Activated T-cell treated with anti-CD3 and anti-CD28 coated beads, Interleukin-2, amount 50 U/mL, for 4 hours (primary cell): ENCODE data around the gene DPEP3. TPM values are rescaled to one million over a fixed set of nuclear protein-coding genes. Genes with fewer than 3 reads are reported as not detected.

Experiments
- ATAC-seq, 2 donors: fragments of 200-7000 bp; cut with Tn5 transposase; one replicate each; pipeline ENCODE4 v1.10.0; 2021
- DNase-seq: peaks from one replicate; pipeline ENCODE4 v3.0.0-alpha.2; 2020
- H3K27me3 Mint-ChIP-seq: one replicate; pipeline ENCODE4 v1.8.0; 2021; ENCODE audit warnings: low read depth, mixed read lengths
- H3K36me3 Mint-ChIP-seq: one replicate; pipeline ENCODE4 v1.8.0; 2022; ENCODE audit warnings: mixed read lengths; ENCODE audit not compliant: insufficient read depth
- H3K4me1 Mint-ChIP-seq: one replicate; pipeline ENCODE4 v1.8.0; 2021; ENCODE audit warnings: low read depth, mixed read lengths
- H3K4me3 Mint-ChIP-seq: one replicate; pipeline ENCODE4 v1.8.0; 2021; ENCODE audit warnings: mild to moderate bottlenecking, moderate library complexity, mixed read lengths
- H3K9me3 Mint-ChIP-seq: one replicate; pipeline ENCODE4 v1.8.0; 2021; ENCODE audit warnings: mixed read lengths
- total RNA-seq, 3 donors: library from RNA; stranded (reverse); gene quantifications; one replicate each; pipeline ENCODE4 v1.2.1, GENCODE V29; 2021

The DPEP3 gene
- total RNA-seq, 3 donors from 2014 or later, result 0.11 to 0.33 TPM; not detected in 1

DNA sequence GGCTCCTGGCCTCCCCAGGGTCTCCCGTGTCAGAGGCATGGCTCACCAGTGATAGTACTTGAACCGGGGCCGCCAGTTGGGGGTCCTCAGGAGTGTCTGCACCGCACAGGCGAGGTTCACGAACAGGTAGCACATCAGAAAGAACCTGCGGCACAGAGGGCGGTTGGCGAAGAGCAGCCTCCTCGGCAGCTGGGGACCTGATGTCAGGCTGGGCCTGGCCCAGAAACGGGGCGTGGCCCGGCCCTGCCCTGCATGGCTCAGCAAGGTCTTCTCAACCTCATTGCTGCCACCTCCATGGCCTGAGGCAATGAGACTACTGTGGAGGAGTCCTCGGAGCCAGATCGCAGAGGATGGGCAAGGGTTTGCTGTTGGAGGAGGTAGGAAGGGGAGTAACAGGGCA lies 32.3 kb downstream of the DPEP3 start:
- Mint-ChIP-seq H3K36me3 (peaks cover 4% of the 10 kb centered on the region), H3K4me3 (no peak overlapping the region), H3K27me3 (no peaks in the 10 kb centered on the region), H3K9me3 (no peaks in the 10 kb centered on the region), H3K4me1 (no peaks in the 10 kb centered on the region)
- no peak for ATAC-seq
- DNase-seq, result no peak

- DNase-seq (no peak), ATAC-seq (no peak)
- Mint-ChIP-seq H3K4me1 (peaks cover 2% of the 10 kb centered on the region), H3K27me3 (no peaks in the 10 kb centered on the region), H3K4me3 (no peak overlapping the region), H3K9me3 (no peaks in the 10 kb centered on the region), H3K36me3 (peaks cover 6% of the 10 kb centered on the region)
Measured at GRCh38 chr16:67946966-67947558, 33.2 kb downstream of the DPEP3 start.

DNA sequence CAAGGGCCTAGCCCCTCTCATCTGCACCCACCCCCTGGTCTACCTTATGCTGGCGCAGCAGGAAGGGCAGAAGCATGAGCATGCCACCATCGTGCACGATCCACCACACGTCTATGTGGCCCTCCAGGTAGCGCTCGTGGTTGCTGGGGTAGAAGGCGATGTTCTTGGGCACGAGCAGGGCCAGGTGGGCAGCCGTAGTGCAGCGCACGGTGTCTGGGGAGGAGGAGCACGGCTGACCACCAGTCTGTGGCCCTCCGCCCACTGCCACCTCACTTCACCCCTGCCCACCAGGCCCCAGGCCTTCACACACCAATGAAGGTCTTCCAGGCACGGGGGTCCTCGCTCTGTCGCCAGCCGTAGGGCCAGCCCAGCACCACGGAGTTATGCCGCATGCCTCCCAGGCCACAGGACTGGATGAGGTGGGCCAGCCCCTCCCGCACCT lies 34.1 kb downstream of the DPEP3 start:
- no peaks in the 10 kb centered on the region for H3K9me3 Mint-ChIP-seq
- H3K4me1 Mint-ChIP-seq, result peaks cover 8% of the 10 kb centered on the region
- no peak for ATAC-seq
- no peaks in the 10 kb centered on the region for H3K27me3 Mint-ChIP-seq
- DNase-seq, result no peak
- no peak overlapping the region for H3K4me3 Mint-ChIP-seq
- H3K36me3 Mint-ChIP-seq, result peaks cover 2% of the 10 kb centered on the region

- no peak for DNase-seq
- no peak for ATAC-seq
- H3K36me3 Mint-ChIP-seq, result peaks cover 2% of the 10 kb centered on the region
- no peaks in the 10 kb centered on the region for H3K9me3 Mint-ChIP-seq
- H3K27me3 Mint-ChIP-seq, result no peaks in the 10 kb centered on the region
- H3K4me3 Mint-ChIP-seq, result no peak overlapping the region
- H3K4me1 Mint-ChIP-seq, result peaks cover 12% of the 10 kb centered on the region
Measured at GRCh38 chr16:67945392-67945933, 34.8 kb downstream of the DPEP3 start.

DNA sequence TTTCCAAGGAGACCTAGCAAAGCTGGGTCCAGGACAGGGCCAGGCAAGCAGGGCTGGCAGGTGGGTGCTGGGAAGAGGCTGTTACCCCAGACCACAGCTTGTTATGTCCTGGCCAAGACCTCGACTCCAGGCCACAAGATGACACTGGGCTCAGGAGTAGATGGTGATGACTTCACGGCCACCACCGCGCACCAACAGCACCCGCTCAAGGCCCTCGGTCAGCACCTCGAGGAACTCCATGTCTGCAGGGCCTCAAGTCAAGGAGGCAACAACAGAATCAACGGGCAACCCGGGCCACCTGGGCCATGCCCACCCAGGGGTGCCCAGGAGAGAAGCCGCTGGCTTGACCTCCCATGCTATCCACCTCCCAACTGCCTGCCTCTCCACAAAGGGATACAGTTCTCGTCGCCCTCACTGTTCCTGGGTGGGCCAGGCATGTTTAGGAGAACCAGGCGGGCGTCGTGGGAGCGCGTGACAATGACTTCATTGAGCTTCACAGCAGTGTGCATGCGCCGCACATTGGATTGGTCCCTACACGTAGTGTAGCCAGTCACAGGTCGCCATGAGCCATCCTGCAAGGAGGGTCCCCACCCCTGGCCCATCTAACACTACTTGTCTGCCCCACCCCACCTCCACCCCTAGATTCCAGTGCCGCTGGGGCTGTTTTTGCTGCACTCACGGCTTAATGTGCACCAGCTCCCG lies 35.5 kb downstream of the DPEP3 start:
- Mint-ChIP-seq H3K9me3 (no peaks in the 10 kb centered on the region), H3K4me1 (peaks cover 18% of the 10 kb centered on the region), H3K4me3 (no peak overlapping the region), H3K27me3 (no peaks in the 10 kb centered on the region), H3K36me3 (peaks cover 2% of the 10 kb centered on the region)
- no peak for DNase-seq
- no peak for ATAC-seq

- DNase-seq (no peak), ATAC-seq (no peak)
- Mint-ChIP-seq H3K9me3 (no peaks in the 10 kb centered on the region), H3K4me3 (no peak within 1 kb of the TSS), H3K27me3 (no peaks in the 10 kb centered on the region), H3K36me3 (peaks cover 2% of the 10 kb centered on the region), H3K4me1 (peaks cover 23% of the 10 kb centered on the region)
Measured at GRCh38 chr16:67943619-67944504, 36.4 kb downstream of the DPEP3 start, which contains the start of gene LCAT. Gene LCAT, minus strand, starts transcription at chr16:67944120. Its CDS starts 19 bp downstream, at chr16:67944101.

GRCh38 chr16:67943256-67943618 lies 37.1 kb downstream of the DPEP3 start:
- H3K27me3 Mint-ChIP-seq, result no peaks in the 10 kb centered on the region
- DNase-seq (no peak), ATAC-seq (no peak)
- no peak overlapping the region for H3K4me3 Mint-ChIP-seq
- no peaks in the 10 kb centered on the region for H3K9me3 Mint-ChIP-seq
- H3K36me3 Mint-ChIP-seq, result peaks cover 2% of the 10 kb centered on the region
- peaks cover 23% of the 10 kb centered on the region for H3K4me1 Mint-ChIP-seq

GRCh38 chr16:67942510-67943255 lies 37.6 kb downstream of the DPEP3 start:
- no peaks in the 10 kb centered on the region for H3K27me3 Mint-ChIP-seq

DNA sequence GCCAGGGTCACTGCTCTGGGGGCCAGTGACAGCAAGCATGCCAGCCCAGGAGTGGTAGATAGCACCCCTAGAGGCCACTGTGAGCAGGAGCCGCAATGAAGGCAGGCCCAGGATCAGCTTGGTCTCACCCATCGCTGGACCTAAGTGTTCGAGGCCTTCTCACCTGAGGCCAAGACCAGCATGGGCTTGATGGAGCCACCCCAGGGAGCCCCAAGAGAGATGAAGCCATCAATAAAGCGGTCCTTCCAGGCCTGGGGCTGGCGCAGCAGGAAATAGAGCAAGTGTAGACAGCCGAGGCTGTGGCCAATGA lies 38.1 kb downstream of the DPEP3 start:
- H3K27me3 Mint-ChIP-seq, result no peaks in the 10 kb centered on the region
- H3K4me1 Mint-ChIP-seq, result peaks cover 26% of the 10 kb centered on the region
- peak; percentile 45 to 53 for ATAC-seq
- H3K36me3 Mint-ChIP-seq, result peaks cover 2% of the 10 kb centered on the region
- no peaks in the 10 kb centered on the region for H3K9me3 Mint-ChIP-seq
- no peak for DNase-seq
- H3K4me3 Mint-ChIP-seq, result no peak overlapping the region

More at GRCh38 chr16:67942510-67943255, 37.6 kb downstream of the DPEP3 start:
- peaks cover 23% of the 10 kb centered on the region for H3K4me1 Mint-ChIP-seq
- DNase-seq (no peak), ATAC-seq (no peak)
- H3K36me3 Mint-ChIP-seq, result peaks cover 2% of the 10 kb centered on the region
- H3K4me3 Mint-ChIP-seq, result no peak overlapping the region
- no peaks in the 10 kb centered on the region for H3K9me3 Mint-ChIP-seq

GRCh38 chr16:67941469-67942199 lies 38.7 kb downstream of the DPEP3 start:
- Mint-ChIP-seq H3K36me3 (peaks cover 2% of the 10 kb centered on the region), H3K4me3 (no peak overlapping the region), H3K27me3 (no peaks in the 10 kb centered on the region), H3K9me3 (no peaks in the 10 kb centered on the region), H3K4me1 (peaks cover 30% of the 10 kb centered on the region)
- DNase-seq, result no peak
- ATAC-seq, result no peak

DNA sequence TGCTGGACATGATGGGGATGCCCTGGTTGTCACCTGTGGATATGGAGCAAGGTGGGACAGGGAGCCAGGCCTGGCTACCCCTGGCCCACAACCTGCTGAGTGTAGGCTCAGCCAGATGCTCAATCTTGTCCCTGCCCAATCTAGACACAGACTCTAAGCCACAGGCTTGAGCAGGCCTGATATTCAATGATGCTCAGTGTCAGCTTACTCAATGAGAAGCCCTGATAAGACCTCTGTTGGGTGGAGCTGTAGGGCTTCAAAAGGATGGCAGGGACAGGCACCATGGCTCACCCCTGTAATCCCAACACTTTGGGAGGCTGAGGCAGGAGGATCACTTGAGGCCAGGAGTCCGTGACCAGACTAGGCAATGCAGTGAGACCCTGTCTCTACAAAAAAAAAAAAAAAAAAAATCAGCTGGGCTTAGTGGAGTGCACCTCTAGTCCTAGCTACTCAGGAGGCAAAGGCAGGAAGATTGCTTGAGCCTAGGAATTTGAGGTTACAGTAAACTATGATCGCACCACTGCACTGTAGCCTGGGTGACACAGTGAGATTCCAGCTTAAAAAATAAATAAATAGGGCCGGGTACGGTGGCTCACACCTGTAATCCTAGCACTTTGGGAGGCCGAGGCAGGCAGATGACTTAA lies 39.7 kb downstream of the DPEP3 start:
- no peak for DNase-seq
- Mint-ChIP-seq H3K36me3 (peaks cover 6% of the 10 kb centered on the region), H3K9me3 (no peaks in the 10 kb centered on the region), H3K4me1 (peaks cover 30% of the 10 kb centered on the region), H3K4me3 (no peak overlapping the region), H3K27me3 (no peaks in the 10 kb centered on the region)
- ATAC-seq, result no peak

- peak; percentile 42 for DNase-seq
- no peak overlapping the region for H3K4me3 Mint-ChIP-seq
- H3K36me3 Mint-ChIP-seq, result peaks cover 11% of the 10 kb centered on the region
- H3K4me1 Mint-ChIP-seq, result peaks cover 38% of the 10 kb centered on the region
- H3K27me3 Mint-ChIP-seq, result no peaks in the 10 kb centered on the region
- ATAC-seq, result no peak
- no peaks in the 10 kb centered on the region for H3K9me3 Mint-ChIP-seq
Measured at GRCh38 chr16:67939507-67940445, 40.5 kb downstream of the DPEP3 start.
